ENCODE results near the gene SLC27A5.
"Not testable (repeated sequence)": the region's sequence is repeated elsewhere in the genome, so short reads cannot be mapped to it uniquely, and the experiment has no call there.

SLC27A5 gene

DNA sequence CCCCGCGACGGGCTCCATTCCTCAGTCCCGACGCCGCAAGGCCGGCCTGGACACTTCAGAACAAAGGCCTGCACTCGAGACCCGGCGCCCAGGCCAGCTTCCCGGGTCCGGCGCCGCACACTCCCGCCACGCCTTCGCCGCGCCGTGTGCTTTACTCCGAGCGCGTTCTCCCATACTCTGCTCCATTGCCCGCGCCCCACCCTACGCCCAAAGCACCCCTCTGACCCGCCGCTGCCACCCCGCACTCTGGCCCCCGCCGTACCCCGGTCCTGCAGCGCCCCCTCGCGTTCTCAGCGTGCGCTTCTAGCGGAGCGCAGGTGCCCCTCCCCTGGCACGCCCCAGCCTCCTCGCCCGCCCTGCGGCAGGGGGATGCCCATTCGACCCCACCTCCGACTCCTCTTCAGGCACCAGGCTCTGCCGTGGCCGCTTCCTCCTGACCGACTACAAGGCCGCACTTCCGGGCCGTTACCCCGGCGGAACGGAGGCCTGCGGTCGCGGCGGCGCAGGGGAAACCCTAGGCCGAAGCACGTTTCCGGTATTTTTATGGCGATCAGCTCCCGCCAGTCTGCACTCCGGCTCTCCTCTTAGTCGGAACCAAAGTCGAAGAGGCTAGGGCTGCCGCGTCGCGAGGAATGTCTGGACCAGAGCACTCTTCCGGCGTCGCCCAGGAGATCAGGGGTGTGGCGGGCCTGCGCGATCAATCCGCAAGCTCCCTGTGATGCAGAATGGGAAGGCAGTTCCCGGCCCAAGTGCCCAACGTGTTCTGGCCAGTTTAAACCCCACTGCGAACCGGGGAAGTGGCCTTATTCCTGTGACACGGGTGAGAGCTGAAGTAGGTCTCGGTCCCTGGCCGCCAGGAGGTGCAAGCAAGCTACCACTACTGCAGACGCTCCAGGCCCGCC, 7.8 kb upstream of the SLC27A5 start, which contains the start of gene ZBTB45:
TSS of gene ZBTB45 (minus strand) at position 456 of the 902 bp plus-strand sequence. CDS start 2,137 bp downstream, outside the sequence.
- DNase-seq = peak; percentile 95

- DNase-seq = peak; percentile 47
Observed at GRCh38 chr19:58519087-58519354, 7.2 kb upstream of the SLC27A5 start.

GRCh38 chr19:58518256-58519086, 6.7 kb upstream of the SLC27A5 start:
- DNase-seq = no peak

DNA sequence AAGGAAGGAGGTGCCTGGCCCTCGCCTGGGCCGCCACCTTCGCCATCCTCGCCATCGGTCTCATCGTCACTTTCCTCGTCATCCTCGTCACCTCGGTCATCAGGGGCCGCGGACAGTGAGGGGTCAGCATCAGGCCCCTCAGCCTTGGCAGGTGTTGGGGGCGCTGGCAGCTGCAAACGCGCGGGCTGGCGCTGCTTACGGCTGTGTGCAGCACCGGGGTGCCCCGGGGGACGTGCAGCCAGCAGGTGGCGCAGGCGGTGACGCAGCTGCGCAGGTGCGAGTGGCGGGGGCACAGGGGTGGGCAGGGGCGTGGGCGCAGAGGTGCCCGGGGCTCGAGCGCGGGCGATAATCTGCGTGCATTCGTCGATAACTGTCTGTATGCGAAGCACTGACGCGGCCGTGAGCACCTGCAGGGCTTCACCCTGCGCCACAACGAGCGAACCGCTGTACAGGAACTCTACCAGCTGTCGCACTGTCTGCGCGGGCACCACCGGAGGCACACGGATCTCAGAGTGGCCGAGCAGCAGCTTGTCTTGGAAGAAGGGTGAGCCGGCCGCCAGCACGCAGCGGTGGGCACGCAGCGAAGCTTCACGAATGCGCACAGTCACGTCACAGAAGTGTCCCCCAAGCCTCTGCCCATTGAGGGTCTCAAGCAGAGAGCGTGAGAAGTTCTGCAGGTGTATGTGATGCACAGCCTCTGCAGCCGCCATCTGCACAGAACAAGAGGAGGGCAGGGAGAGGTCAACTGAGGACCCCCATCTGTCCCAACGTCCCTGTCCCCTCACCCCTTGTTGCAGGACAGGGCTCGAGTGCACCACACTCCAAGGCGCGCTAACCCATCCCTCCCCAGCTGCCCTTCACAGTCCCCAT, 5.4 kb upstream of the SLC27A5 start:
- no peak for DNase-seq

GRCh38 chr19:58516246-58516836, 4.5 kb upstream of the SLC27A5 start:
- DNase-seq = no peak

GRCh38 chr19:58515259-58515658, 3.5 kb upstream of the SLC27A5 start:
- no peak for DNase-seq

GRCh38 chr19:58514564-58515022, 2.8 kb upstream of the SLC27A5 start:
- no peak for DNase-seq

DNA sequence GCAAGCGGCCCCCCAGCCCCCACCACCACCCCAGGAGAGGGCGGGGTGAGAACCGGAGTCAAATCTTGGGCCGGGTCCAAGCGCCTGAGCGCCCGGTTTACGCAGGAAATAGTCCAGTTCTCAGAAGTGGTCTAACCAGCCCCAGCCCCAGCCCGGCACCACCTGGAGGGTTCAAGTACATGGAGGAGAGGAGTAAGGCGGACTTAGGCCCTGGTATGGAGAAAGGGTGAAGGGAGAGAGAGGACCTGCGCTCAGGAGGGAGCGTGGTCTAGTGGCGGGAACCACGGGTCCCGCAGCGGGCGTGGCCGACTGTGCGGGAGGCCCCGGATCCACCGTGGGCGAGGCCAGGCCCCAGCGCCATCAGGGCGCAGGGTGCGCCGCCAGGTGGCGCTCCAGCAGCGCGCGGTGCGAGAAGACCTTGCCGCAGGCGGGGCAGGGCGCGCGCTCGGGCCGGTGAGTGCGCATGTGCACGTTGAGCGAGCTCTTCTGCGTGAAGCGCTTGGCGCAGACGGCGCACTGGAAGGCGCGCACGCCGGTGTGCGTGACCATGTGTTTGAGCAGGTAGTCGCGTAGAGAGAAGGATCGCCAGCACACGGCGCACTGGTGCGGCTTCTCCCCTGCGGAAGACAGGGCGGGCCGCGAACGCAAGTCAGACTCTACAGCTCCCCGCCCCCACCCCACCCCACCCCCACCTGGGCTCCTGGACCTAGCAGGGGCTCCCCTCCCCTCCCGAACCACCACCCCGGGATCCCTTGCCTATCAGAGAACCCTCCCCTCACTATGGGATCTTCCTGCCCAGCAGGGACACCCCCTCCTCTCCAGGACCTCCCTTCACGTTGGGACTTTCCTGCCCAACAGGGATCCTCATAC, 2.1 kb upstream of the SLC27A5 start:
- DNase-seq = peak; percentile 95

DNA sequence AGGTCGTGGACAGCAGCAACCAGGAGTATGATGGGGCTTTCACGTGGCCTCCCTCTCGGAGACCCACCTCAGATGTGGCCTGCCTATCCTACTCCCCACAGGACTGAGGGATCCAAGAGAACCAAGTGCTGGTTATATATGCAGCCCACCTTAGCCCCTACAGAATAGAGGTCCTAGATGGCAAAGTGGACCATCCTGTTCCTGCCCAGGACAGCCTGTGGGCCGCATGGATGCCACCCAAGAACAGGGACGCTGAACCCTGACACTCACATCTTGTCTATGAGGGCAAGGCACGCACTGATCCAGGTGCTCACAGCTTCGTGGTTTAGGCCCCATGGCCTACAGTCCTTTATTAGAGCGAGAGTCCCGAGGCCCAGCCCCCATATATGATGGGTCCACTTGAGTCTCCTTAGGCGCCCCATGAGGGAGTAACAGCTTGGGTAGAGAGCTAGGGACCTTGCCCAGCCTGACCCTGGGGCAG, 1.5 kb upstream of the SLC27A5 start:
- DNase-seq = no peak

GRCh38 chr19:58510084-58510862, 1.5 kb downstream of the SLC27A5 start:
- DNase-seq = no peak

DNA sequence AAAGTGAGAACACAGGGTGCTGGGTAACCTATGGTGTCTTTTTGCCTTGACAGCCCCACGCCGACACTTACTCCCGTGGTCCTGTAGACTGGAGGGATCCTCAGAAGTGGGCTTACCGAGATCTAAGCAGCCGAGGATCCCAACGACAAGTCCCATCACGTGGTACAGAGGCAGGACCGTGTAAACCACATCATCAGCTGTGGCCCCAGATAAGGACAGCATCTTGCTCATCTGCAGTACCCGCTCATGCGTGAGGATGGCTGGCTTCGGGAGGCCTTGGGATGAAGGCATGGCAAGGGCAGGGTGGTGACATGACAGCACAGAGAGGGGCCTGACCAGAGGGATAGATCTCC, 2.1 kb downstream of the SLC27A5 start:
- no peak for DNase-seq

GRCh38 chr19:58507602-58508223, 4.1 kb downstream of the SLC27A5 start:
- not testable (repeated sequence) for DNase-seq

GRCh38 chr19:58500242-58500641, 11.6 kb downstream of the SLC27A5 start:
- DNase-seq = no peak

GRCh38 chr19:58499021-58499927, 12.5 kb downstream of the SLC27A5 start:
- DNase-seq = peak; percentile 98

DNA sequence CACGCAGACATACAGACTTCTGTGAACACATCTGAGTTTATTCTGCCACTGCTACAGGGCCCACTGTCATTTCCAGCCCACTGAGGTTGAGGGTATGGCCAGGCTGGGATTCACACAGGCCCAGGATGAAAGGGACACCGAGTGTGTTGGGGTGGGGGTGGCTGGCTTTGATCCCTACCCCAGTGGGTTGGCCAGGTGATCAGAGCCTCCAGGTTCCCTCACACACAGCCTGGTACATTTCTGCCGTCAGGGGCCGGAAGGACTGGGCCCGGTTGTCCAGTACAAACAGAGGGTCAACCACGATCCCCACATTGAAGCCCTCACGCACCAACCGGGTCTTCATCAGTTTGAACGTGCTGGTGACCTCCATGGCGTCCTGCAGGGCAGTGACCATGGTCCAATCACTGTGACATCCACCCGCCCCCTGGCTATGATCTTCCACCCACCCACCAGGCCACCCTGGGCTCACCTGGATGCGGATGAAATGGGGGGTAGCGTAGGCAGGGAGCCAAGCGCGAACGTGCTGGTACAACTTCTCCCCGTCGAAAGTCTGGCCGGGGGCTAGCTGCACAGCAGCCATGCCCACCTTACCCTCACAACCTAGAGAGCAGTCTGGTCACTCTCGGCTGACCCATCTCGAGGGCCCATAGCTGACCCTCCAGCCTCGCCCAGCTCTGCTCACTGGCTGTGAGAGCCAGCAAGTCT, 13.3 kb downstream of the SLC27A5 start:
- no peak for DNase-seq

DNA sequence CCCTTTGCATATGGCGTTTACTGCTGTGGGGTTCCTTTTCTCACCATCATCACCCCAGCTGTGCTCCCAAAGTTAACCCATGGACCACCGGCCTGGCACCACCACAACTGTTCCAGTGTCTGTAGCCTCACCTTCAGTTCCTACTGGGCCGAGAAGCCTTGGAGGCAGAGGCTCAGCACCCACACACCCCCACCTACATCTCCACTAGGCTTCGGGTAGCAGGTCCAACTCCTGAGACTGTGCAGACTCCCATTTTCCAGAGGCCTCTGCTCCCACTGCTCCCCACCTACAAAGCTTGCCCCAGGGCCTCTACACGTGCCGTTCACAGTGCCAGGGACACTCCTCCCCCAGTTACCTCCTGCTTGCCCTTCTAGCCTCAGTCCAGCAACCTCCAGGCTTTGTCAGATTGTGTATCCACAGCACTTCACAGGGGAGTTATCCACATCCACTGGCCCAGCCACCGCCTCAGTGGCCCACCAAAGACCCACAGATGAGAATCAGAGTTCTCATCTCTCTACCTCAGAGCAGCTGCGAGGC, 14.1 kb downstream of the SLC27A5 start:
- DNase-seq = no peak

GRCh38 chr19:58492265-58492664, 19.5 kb downstream of the SLC27A5 start:
- DNase-seq = no peak

- DNase-seq = no peak
Observed at GRCh38 chr19:58491393-58491792, 20.4 kb downstream of the SLC27A5 start.

Data from NCI-H774 (cell line).